GM12874 (cell line): ENCODE measurements around the gene SEC22A.

Experiments used
- CTCF ChIP-seq: IDR thresholded peaks from 2 replicates; pipeline ENCODE4 v1.5.1; 2011; ENCODE audit warnings: low read depth, mild to moderate bottlenecking, control low read depth, low read length, moderate library complexity; ENCODE audit not compliant: insufficient read depth

Gene SEC22A

GRCh38 chr3:123295901-123296250, 94.1 kb downstream of the SEC22A start:
- TF ChIP-seq CTCF = no peak

- TF ChIP-seq CTCF = no peak
Observed at GRCh38 chr3:123296261-123296660, 94.5 kb downstream of the SEC22A start.

DNA sequence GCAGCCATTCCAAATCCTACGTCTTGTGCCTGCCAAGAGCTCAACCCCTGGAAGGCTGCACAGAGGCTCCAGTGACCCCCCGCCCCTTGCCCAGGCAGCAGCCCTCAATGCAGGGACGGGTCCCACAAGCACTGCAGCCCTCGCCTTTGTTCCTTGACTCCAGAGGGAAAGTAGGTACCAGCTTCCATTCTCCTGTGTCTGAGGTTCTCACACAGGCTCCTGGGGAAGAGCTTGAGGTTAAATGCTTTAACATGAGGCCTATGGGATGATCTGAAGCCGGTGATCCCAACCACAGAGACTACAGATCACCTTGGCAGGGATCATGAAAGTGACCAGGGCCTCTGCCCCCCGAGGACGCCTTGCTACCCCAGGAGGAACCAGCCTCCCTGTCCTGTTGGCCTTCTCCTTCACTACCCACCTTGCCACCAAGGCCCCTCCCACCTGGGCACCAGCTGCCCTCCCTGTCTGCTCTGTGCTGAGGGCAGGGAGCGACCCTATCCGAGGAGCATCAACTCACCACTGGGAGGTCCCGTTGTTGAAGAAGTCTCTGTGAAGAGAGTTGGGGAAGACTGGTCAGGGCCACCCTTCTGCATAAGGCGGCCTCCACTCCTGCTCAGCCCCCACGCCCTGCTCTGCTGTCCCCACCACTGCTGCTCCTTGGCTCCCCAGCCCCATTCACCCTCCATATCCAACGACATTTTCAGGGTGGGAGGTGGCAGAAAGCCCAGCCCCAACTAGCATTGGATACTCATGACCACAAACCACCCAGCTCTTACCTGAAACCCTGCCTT, 95.3 kb downstream of the SEC22A start:
- TF ChIP-seq CTCF = no peak

- no peak for TF ChIP-seq CTCF
Observed at GRCh38 chr3:123297627-123297899, 95.8 kb downstream of the SEC22A start.

DNA sequence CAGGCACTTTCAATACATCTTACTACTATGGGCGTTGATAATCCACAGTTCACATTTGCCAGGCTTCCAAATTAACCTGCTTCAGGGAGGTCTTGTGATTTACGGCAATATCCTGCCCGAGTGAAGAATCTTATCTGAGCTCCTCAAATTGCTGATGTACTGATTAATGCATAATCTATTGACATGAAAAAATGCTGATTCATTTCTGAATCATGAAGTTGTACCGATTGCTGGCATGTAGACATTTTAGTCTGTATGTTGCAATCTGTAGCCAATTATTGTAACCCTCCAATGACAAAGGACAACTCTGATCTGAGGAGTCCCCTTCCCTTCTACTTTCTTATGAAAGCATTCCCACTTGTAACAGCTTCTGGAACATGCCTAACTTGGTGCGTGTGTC, 97.2 kb downstream of the SEC22A start:
- no peak for TF ChIP-seq CTCF

DNA sequence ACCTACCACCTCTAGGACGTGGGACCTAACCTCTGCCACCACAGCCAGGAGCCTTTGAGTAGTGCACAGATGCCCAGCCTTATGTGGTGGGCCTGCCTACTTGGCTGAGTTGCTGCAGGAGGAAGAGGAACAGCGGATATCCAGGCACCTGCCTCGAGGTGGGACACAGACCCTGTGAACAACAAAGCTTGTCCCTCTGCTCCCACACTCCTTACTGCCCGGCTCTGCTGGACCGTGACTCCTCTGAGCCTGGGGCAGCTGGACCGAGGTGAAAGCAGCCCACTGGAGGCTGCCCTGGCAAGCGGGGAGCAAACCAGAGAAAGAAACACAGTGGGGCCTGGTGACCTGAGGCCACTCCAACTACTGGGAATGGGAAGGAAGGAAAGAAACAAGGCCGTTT, 97.8 kb downstream of the SEC22A start:
- no peak for TF ChIP-seq CTCF

DNA sequence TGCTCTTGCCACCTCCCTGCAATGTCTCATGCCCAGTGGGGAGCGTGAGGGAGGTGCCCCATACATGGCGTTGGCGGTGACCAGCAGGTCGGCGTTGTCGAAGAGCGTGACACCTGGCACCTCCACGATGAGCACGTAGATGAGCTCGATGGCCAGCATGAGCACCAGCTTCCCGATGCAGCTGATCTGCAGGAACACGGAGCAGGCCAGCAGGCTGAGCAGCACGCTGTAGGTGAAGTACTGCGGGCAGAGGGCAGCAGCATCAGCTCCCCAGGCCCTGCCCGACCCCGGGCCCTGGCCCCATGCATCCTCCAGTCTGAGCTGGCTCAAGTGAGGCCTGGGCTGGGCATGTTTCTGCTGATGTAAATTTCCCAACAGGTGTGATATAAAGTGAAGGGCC, 98.3 kb downstream of the SEC22A start:
- TF ChIP-seq CTCF = no peak
